Lower leg skin (tissue), 4 donors: ENCODE measurements around the gene FBRS. TPM values are rescaled to one million over a fixed set of nuclear protein-coding genes. Genes with fewer than 3 reads are reported as not detected.
"Not testable (repeated sequence)": the region's sequence is repeated elsewhere in the genome, so short reads cannot be mapped to it uniquely, and the experiment has no call there.

Experiments
- DNase-seq, 2 donors: peaks; one replicate each; pipeline ENCODE4 v3.0.0-alpha.2; 2019; ENCODE audit warnings: low spot score in 2 of 2
- H3K4me3 ChIP-seq: fragments of 200-600 bp; sonication (generic); 2 replicates; pipeline ENCODE4 v1.5.1; 2017; ENCODE audit warnings: mild to moderate bottlenecking, low read depth; ENCODE audit not compliant: poor library complexity, severe bottlenecking
- CTCF ChIP-seq, 3 donors: fragments of 450-650 bp; IDR thresholded peaks; one replicate each; pipeline ENCODE4 v1.5.1; 2016; ENCODE audit warnings: antibody characterized with exemption in 3 of 3, mild to moderate bottlenecking in 3 of 3, moderate library complexity in 2 of 3
- POLR2A ChIP-seq, 2 donors: fragments of 450-650 bp; IDR thresholded peaks; one replicate each; pipeline ENCODE4 v1.6.1; 2016 to 2017; ENCODE audit warnings: antibody characterized with exemption in 2 of 2, mild to moderate bottlenecking in 1 of 2, moderate library complexity in 1 of 2
- WGBS, 2 donors: methylation state at CpG; one replicate each; pipeline ENCODE4 v1.1.5; 2018; 5-methylcytosine and 5-hydroxymethylcytosine counted together
- intact Hi-C: fragments of 100-400 bp; cut with DNase I; formaldehyde crosslinking; loops from one replicate; pipeline ENCODE4 v1.15.0; 2023; ENCODE audit warnings: low total_unique reads
- total RNA-seq, 4 donors: library from RNA; depleted of rRNA; stranded (reverse); fragments of >200 nt; gene quantifications; one replicate each; pipeline ENCODE4 v1.1.0, GENCODE V29; 2016

The FBRS gene
- total RNA-seq, 4 donors from 2014 or later: 51.0 to 103 (median 58.3) TPM

DNA sequence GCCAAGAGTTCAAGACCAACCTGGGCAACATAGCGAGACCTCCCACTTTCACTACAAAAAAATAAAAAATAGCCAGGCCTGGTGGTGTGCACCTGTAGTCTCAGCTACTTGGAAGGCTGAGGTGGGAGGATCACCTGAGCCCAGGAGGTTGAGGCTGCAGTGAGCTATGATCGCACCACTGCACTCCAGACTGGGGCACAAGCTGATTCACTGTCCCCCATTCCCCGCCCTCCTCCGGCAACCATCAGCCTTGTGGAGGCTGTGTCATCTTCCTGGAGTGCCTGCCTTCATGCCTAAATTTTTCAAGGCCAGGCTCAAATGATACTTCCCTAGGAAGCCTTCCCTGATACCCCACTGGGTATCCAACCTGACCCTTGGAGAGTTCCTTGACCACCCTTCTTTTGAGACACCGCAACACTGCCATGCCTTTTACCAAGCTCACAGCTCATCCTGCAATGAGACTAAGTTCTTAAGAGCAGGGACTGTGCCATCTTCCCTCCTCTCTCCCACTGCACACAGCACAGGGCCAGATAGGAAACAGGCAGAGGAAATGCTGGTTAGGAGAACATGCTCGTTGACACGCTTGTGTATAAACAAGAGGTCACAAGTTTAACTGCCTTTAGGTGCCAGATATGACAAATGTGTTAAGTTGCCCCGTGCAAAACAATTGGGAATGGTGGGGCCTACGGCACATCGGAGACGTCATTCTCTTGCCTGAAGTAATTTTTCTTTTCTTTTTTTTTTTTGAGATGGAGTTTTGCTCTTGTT lies 36.9 kb downstream of the FBRS start:
- 78 to 82% methylated on average over 11 of the region's 11 CpGs for WGBS, 2 donors
- no peak for DNase-seq
- intact Hi-C loops: no loop called here
- no peak for TF ChIP-seq CTCF (IDR thresholded peaks at IDR 0.05)
- no peak for TF ChIP-seq POLR2A (IDR thresholded peaks at IDR 0.05)
- H3K4me3 ChIP-seq: no peak overlapping the region

GRCh38 chr16:30696646-30697045 lies 38.4 kb downstream of the FBRS start:
- DNase-seq, intact Hi-C loops, H3K4me3 ChIP-seq: not testable (repeated sequence)
- 92 to 98% methylated on average over 3 of the region's 3 CpGs for WGBS, 2 donors

- TF ChIP-seq POLR2A (IDR thresholded peaks at IDR 0.05) (no peak), CTCF (IDR thresholded peaks at IDR 0.05) (no peak)
- 11 to 13% methylated on average over 22 to 26 of the region's 26 CpGs for WGBS, 2 donors
- intact Hi-C loops: no loop called here
- no peak for DNase-seq
- H3K4me3 ChIP-seq: peak overlapping the region; percentile 99
Observed at GRCh38 chr16:30697264-30698138, 39.3 kb downstream of the FBRS start.

DNA sequence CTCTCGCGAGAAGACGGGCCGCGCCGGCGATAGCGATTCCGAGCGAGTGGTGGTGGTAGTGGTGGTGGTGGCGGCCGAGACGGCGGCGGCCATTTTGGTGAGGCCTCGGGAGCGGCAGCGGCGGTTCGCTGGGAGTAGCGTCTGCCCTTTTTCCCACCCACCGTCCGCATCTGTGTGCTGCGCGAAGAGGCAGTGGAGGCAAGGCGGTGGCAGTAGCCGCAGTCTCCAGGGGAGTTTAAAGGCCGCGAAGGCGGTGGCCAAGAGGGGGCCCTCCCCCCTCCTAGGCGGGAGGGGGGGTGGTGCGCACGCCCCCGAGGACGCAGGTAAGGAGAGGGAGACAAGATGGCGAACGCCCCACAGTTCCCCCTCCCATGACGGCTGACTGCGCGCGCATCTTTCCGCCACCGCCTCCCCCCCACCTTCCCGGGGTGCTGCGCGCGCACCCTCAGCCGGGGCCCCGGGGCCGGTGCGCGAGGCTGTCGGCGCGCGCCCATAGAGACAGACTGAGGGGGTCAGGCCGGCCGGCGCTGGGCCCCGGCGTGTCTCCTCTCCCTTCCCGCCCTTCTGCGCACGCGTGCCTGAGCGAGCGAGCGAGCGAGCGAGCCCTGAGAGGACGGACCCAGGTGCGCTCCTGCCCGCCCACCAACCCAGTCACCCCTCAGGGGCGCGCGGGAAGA lies 40.0 kb downstream of the FBRS start:
- peak overlapping the region; percentile 99 for H3K4me3 ChIP-seq
- DNase-seq: peak; percentile 98 to 100
- TF ChIP-seq POLR2A (IDR thresholded peaks at IDR 0.05) (peak in 1 of 2 donors; percentile 42), CTCF (IDR thresholded peaks at IDR 0.05) (peak in 1 of 3 donors; percentile 31)
- 0 to 1% methylated on average over 40 to 62 of the region's 76 CpGs for WGBS, 2 donors
- intact Hi-C loops: no loop called here

DNA sequence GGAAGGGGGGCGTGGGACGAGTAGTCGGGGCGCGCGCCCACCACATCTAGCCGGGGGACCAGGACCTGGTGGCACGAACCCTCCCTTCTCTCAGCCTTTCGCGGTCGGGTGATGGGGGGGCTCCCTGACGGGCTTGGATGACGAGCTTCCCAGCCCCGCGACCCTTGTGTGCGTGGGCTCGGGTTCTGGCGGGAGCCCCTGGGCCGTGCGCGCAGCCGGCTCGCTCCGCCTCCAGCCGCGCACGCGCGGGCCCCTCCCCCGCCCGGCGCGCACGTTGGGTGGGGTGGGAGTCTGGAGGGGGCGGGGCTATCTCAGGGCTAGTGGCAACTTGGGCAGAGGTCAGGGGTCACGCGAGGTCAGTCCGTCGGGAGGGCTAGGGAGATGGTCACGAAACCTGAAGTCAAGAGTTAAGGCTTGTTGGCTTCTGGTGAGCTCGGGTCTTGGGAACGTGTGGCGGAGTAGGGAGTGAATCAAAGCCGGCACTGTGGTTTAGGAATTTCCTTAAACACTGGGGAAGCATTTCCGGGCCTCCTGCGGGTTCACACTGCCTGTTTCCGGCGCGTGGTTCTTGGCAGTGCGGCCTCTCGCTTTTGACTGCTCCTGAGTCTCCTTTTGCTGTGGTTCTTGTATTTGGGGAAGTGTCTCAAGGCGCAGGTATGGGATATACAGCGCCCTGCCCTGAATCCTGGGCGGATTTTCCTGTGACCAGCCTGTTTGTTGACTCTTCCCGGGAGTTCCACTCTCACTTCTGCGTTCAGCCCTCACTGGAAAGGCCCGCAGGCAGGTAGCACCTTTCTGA lies 40.8 kb downstream of the FBRS start, which contains the start of gene SRCAP:
TSS of gene SRCAP (plus strand) at position 356 of the 799 bp plus-strand sequence. CDS start 1,654 bp downstream, outside the sequence.
- intact Hi-C loops: no loop called here
- peak within 1 kb of the TSS; percentile 99 for H3K4me3 ChIP-seq
- 1 to 3% methylated on average over 25 to 46 of the region's 57 CpGs for WGBS, 2 donors
- peak in 1 of 2 donors; percentile 35 for TF ChIP-seq POLR2A (IDR thresholded peaks at IDR 0.05)
- TF ChIP-seq CTCF (IDR thresholded peaks at IDR 0.05): no peak
- peak; percentile 85 to 98 for DNase-seq
